ENCODE measurements around the gene LARP6. TPM values are rescaled to one million over a fixed set of nuclear protein-coding genes. Genes with fewer than 3 reads are reported as not detected.

Gene LARP6
- total RNA-seq, 1 donor from 2014 or later = 20.5 TPM

DNA sequence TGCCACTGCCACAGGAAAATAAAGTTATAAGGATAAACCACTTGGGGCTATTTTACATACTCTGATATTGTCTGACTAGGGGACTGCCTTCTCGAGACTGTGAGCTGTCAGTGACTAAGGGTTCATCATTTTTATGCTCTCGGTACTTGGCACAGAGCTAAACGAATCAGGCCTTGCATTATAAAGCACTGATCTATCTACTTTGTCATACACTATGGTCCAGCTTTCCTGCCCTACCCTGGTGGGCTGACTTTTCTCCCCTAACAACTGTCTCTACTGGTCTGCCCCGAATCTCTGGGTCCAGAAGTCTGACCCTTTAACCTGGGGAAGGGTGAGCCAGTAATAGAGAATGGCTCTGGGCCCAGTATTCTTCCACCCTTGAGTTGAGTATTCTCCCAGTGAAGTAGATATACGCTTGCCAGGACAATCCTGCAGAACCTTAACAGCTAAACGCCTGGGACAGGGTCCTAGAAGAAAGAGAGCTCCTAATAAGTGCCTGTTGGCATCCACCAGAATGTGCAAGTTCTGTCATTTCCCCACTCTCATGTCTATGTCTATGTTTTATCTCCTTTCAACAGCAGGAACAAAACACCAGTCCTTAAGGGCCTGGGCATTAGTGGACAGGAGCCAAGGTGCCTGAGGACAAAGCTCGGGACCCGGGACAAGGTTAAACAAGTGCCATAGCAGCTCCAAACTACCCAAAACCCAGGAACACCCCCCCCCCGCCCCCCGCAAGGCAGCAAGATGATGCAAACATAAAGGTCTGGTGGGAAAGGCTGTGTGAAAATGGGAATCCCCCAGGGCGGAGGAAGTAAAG lies 1.2 kb downstream of the LARP6 start:
- no peak overlapping the region for H3K27ac Mint-ChIP-seq (ENCODE audit: unreplicated experiment)
- TF ChIP-seq, protein P1, sequence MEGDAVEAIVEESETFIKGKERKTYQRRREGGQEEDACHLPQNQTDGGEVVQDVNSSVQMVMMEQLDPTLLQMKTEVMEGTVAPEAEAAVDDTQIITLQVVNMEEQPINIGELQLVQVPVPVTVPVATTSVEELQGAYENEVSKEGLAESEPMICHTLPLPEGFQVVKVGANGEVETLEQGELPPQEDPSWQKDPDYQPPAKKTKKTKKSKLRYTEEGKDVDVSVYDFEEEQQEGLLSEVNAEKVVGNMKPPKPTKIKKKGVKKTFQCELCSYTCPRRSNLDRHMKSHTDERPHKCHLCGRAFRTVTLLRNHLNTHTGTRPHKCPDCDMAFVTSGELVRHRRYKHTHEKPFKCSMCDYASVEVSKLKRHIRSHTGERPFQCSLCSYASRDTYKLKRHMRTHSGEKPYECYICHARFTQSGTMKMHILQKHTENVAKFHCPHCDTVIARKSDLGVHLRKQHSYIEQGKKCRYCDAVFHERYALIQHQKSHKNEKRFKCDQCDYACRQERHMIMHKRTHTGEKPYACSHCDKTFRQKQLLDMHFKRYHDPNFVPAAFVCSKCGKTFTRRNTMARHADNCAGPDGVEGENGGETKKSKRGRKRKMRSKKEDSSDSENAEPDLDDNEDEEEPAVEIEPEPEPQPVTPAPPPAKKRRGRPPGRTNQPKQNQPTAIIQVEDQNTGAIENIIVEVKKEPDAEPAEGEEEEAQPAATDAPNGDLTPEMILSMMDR (conservative IDR thresholded peaks at IDR 0.05) = no peak
- H3K27me3 Mint-ChIP-seq (ENCODE audit: low read depth) = no peaks in the 10 kb centered on the region
- H3K36me3 Mint-ChIP-seq (ENCODE audit: low read depth) = peaks cover 3% of the 10 kb centered on the region
- H3K4me1 Mint-ChIP-seq = peaks cover 16% of the 10 kb centered on the region
- H3K9me3 Mint-ChIP-seq = no peaks in the 10 kb centered on the region
- peak overlapping the region; percentile 93 for H3K4me3 Mint-ChIP-seq
- no peak for DNase-seq (ENCODE audit: low read depth, low spot score)

DNA sequence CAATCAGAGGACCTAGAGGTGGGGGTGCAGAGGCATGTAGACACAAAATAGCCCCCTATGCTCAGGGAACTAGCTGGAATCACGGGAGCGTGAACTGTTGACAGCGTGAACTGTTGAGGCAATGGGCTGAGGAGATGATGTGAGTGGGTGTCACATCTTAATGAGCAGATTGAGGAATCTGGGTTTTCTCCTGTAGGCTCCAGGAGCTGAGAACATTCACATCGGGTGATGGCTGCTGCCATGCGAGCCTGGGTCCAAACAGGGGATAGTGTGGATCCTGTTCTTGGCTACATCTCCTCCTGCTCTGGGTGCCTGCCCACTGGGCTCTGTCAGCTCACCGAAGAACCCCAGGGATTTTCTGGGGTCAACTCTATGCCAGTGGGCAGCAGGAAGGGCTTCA lies 2.1 kb downstream of the LARP6 start:
- no peak for DNase-seq (ENCODE audit: low read depth, low spot score)
- H3K4me3 Mint-ChIP-seq = peak overlapping the region; percentile 93
- no peaks in the 10 kb centered on the region for H3K9me3 Mint-ChIP-seq
- no peaks in the 10 kb centered on the region for H3K27me3 Mint-ChIP-seq (ENCODE audit: low read depth)
- TF ChIP-seq, protein P1 (conservative IDR thresholded peaks at IDR 0.05) = no peak
- H3K27ac Mint-ChIP-seq (ENCODE audit: unreplicated experiment) = no peak overlapping the region
- peaks cover 3% of the 10 kb centered on the region for H3K36me3 Mint-ChIP-seq (ENCODE audit: low read depth)
- peaks cover 16% of the 10 kb centered on the region for H3K4me1 Mint-ChIP-seq

DNA sequence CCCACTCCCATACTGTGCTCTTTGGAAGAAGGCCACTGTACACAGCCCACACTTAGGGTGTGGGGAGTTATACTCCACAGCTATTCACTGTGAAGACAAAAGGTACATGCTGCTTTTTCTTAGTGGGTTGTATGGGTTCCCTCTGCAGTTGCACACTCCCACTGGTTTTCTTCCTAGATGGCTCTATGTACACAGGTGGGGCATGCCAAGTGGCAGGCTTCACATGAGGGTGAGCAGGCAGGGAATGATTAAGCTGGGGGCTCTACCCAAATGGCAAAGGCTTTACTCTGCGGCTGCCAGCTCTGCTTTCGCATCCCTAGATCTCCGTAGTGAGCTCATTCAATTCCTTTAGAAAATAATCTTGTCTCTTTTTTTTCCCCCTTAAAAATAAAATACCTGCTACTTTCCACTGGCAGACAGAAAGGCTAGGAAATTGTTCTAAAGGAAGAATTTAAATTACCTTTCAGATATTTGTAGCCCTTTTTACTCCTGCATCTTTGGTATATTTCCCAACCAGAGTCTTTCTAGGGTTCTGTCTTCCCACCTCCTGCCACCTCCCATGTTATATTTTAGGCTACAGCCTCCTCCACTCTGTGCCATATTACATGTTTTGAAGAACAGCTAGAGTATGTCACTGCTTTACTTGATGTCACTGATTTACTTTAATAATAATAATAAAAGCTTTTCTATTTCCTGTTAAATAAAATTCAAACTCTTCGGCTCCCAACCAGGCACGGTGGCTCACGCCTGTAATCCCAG lies 8.2 kb downstream of the LARP6 start:
- Mint-ChIP-seq H3K36me3 (ENCODE audit: low read depth) (peaks cover 10% of the 10 kb centered on the region), H3K4me3 (no peak overlapping the region), H3K9me3 (peaks cover 4% of the 10 kb centered on the region), H3K4me1 (no peaks in the 10 kb centered on the region), H3K27ac (ENCODE audit: unreplicated experiment) (no peak overlapping the region), H3K27me3 (ENCODE audit: low read depth) (no peaks in the 10 kb centered on the region)
- TF ChIP-seq, protein P1 (conservative IDR thresholded peaks at IDR 0.05) = no peak
- DNase-seq (ENCODE audit: low read depth, low spot score) = no peak

DNA sequence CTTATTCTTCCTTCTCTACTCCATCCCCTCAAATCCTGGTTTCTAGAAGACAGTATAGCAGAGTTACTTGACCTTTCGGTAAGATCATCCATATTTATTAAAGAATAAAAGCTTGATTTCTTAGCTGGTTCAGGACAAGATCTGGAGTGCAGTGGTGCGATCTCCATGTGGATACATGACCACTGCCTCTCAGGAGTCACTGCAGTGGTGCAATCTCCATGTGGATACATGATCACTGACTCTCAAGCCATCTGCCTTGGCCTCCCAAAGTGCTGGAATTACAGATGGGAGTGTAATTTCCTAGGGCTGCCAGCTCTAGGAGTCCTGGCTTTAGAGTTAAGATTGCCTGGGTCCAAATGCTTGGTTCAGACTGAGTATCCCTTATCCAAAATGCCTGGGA lies 16.5 kb downstream of the LARP6 start:
- TF ChIP-seq, protein P1 (conservative IDR thresholded peaks at IDR 0.05) = no peak
- DNase-seq (ENCODE audit: low read depth, low spot score) = no peak
- Mint-ChIP-seq H3K36me3 (ENCODE audit: low read depth) (peaks cover 36% of the 10 kb centered on the region), H3K27me3 (ENCODE audit: low read depth) (no peaks in the 10 kb centered on the region), H3K9me3 (peaks cover 4% of the 10 kb centered on the region), H3K4me3 (no peak overlapping the region), H3K4me1 (peaks cover 5% of the 10 kb centered on the region), H3K27ac (ENCODE audit: unreplicated experiment) (no peak overlapping the region)

DNA sequence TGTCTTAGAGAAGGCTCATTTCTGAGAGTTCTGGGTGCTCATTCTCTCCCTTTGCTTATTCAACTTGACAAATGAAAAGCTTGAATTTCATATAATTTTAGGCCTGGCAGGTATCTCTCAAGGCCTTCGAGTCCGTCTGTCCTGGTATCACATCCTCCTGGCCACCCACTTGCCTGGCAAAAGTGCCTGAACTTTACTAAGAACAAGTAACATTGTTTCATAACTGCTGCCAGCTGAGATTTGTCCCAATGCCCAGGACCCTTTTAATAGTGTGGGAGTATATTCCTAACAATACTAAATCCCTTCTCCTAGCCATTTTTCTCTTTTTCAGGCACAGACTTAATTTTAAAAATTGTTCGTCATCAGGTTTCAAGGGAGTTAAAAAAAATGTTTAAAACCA lies 18.1 kb downstream of the LARP6 start:
- DNase-seq (ENCODE audit: low read depth, low spot score) = no peak
- Mint-ChIP-seq H3K27me3 (ENCODE audit: low read depth) (no peaks in the 10 kb centered on the region), H3K27ac (ENCODE audit: unreplicated experiment) (no peak overlapping the region), H3K36me3 (ENCODE audit: low read depth) (peaks cover 27% of the 10 kb centered on the region), H3K4me1 (peaks cover 5% of the 10 kb centered on the region), H3K4me3 (no peak overlapping the region), H3K9me3 (no peaks in the 10 kb centered on the region)
- TF ChIP-seq, protein P1 (conservative IDR thresholded peaks at IDR 0.05) = no peak
